H9 (cell line): ENCODE data around the gene SLC24A4. TPM values are rescaled to one million over a fixed set of nuclear protein-coding genes. Genes with fewer than 3 reads are reported as not detected.

Experiments
- DNase-seq: peaks from one replicate; pipeline ENCODE4 v3.0.0-alpha.2; 2017
- H2AFZ ChIP-seq: one replicate; pipeline ENCODE4 v1.6.1; 2013; ENCODE audit warnings: mild to moderate bottlenecking, low read length, control low read depth, moderate library complexity
- H2AK5ac ChIP-seq: 2 replicates; pipeline ENCODE4 v1.6.1; 2013; ENCODE audit warnings: low read length, control low read depth, mixed read lengths; ENCODE audit not compliant: insufficient read length
- H2BK120ac ChIP-seq: one replicate; pipeline ENCODE4 v1.6.1; 2013; ENCODE audit warnings: low read depth, mild to moderate bottlenecking, low read length, control low read depth, inconsistent platforms; ENCODE audit not compliant: poor library complexity, severe bottlenecking
- H2BK12ac ChIP-seq: 2 replicates; pipeline ENCODE4 v1.6.1; 2013; ENCODE audit warnings: low read length, control low read depth, mixed read lengths, low read depth; ENCODE audit not compliant: insufficient read length
- H2BK15ac ChIP-seq: 2 replicates; pipeline ENCODE4 v1.6.1; 2013; ENCODE audit warnings: low read depth, low read length, control low read depth
- H2BK20ac ChIP-seq: one replicate; pipeline ENCODE4 v1.6.1; 2013; ENCODE audit warnings: low read depth, mild to moderate bottlenecking, low read length, control low read depth, inconsistent platforms; ENCODE audit not compliant: poor library complexity, severe bottlenecking
- H2BK5ac ChIP-seq: 2 replicates; pipeline ENCODE4 v1.6.1; 2013; ENCODE audit warnings: low read length, control low read depth, mixed read lengths; ENCODE audit not compliant: insufficient read length
- H3K14ac ChIP-seq: 2 replicates; pipeline ENCODE4 v1.6.1; 2013; ENCODE audit warnings: low read length, control low read depth; ENCODE audit not compliant: insufficient read depth
- H3K18ac ChIP-seq: 2 replicates; pipeline ENCODE4 v1.6.1; 2013; ENCODE audit warnings: low read depth, mild to moderate bottlenecking, mixed read lengths, low read length, control low read depth; ENCODE audit not compliant: insufficient read length
- H3K23ac ChIP-seq: 2 replicates; pipeline ENCODE4 v1.6.1; 2013; ENCODE audit warnings: low read length, control low read depth, mixed read lengths, low read depth; ENCODE audit not compliant: insufficient read length
- H3K23me2 ChIP-seq: 2 replicates; pipeline ENCODE4 v1.6.1; 2013; ENCODE audit warnings: low read depth, mild to moderate bottlenecking, mixed read lengths, low read length, control low read depth; ENCODE audit not compliant: insufficient read length, poor library complexity, severe bottlenecking
- H3K27ac ChIP-seq: 2 replicates; pipeline ENCODE4 v1.5.1; 2013; ENCODE audit warnings: low read length, control low read depth, mixed read lengths, low read depth; ENCODE audit not compliant: insufficient read length
- H3K27me3 ChIP-seq: 2 replicates; pipeline ENCODE4 v1.6.1; 2013; ENCODE audit warnings: low read length, control low read depth, inconsistent platforms; ENCODE audit not compliant: insufficient read depth
- H3K4ac ChIP-seq: 2 replicates; pipeline ENCODE4 v1.6.1; 2013; ENCODE audit warnings: low read depth, mild to moderate bottlenecking, control low read depth, inconsistent platforms, low read length, moderate library complexity
- H3K4me1 ChIP-seq: 2 replicates; pipeline ENCODE4 v1.6.1; 2013; ENCODE audit warnings: low read length, control low read depth, inconsistent platforms; ENCODE audit not compliant: insufficient read depth
- H3K4me2 ChIP-seq: 2 replicates; pipeline ENCODE4 v1.6.1; 2013; ENCODE audit warnings: low read length, control low read depth, mixed read lengths; ENCODE audit not compliant: insufficient read length, insufficient read depth
- H3K56ac ChIP-seq: 2 replicates; pipeline ENCODE4 v1.6.1; 2013; ENCODE audit warnings: low read depth, mild to moderate bottlenecking, mixed read lengths, low read length, control low read depth; ENCODE audit not compliant: insufficient read length
- H3K79me1 ChIP-seq: 2 replicates; pipeline ENCODE4 v1.6.1; 2013; ENCODE audit warnings: low read depth, mild to moderate bottlenecking, moderate library complexity, low read length, control low read depth, inconsistent platforms; ENCODE audit not compliant: insufficient read depth, poor library complexity, severe bottlenecking
- H3K79me2 ChIP-seq: 2 replicates; pipeline ENCODE4 v1.6.1; 2013; ENCODE audit warnings: low read length, control low read depth, inconsistent platforms; ENCODE audit not compliant: insufficient read depth
- H3K9ac ChIP-seq: 2 replicates; pipeline ENCODE4 v1.6.1; 2013; ENCODE audit warnings: low read length, control low read depth, mixed read lengths; ENCODE audit not compliant: insufficient read length; ENCODE audit errors: extremely low read depth
- H3K9me3 ChIP-seq: one replicate; pipeline ENCODE4 v1.6.1; 2013; ENCODE audit warnings: low read depth, low read length, inconsistent platforms; ENCODE audit not compliant: control insufficient read depth
- H3T11ph ChIP-seq: one replicate; pipeline ENCODE4 v1.6.1; 2013; ENCODE audit warnings: mild to moderate bottlenecking, low read length, control low read depth, inconsistent platforms
- H4K20me1 ChIP-seq: one replicate; pipeline ENCODE4 v1.6.1; 2013; ENCODE audit not compliant: control insufficient read depth, insufficient read length, insufficient read depth
- H4K5ac ChIP-seq: 2 replicates; pipeline ENCODE4 v1.6.1; 2013; ENCODE audit warnings: low read depth, mild to moderate bottlenecking, mixed read lengths, low read length, control low read depth; ENCODE audit not compliant: insufficient read length
- H4K8ac ChIP-seq: replicated peaks from 2 replicates; pipeline ENCODE4 v1.6.1; 2013; ENCODE audit warnings: low read length, control low read depth, mixed read lengths, low read depth; ENCODE audit not compliant: insufficient read length
- H4K91ac ChIP-seq: 2 replicates; pipeline ENCODE4 v1.6.1; 2013; ENCODE audit warnings: low read depth, mild to moderate bottlenecking, moderate library complexity, mixed read lengths, low read length, control low read depth; ENCODE audit not compliant: insufficient read length
- H3K27ac Mint-ChIP-seq, 3 experiments: 2 replicates in 2 of 3; 3 replicates in 1 of 3; pipeline ENCODE4 v1.8.0; 2020 to 2021; ENCODE audit warnings: mixed read lengths in 3 of 3, mild to moderate bottlenecking in 1 of 3, moderate library complexity in 1 of 3
- H3K27me3 Mint-ChIP-seq: 2 replicates; pipeline ENCODE4 v1.8.0; 2021; ENCODE audit warnings: low read depth, mild to moderate bottlenecking, moderate library complexity, mixed read lengths
- H3K36me3 Mint-ChIP-seq, 3 experiments: 2 replicates in 2 of 3; 3 replicates in 1 of 3; pipeline ENCODE4 v1.8.0; 2020 to 2021; ENCODE audit warnings: low read depth in 3 of 3, mixed read lengths in 3 of 3; ENCODE audit not compliant: insufficient read depth in 1 of 3
- H3K4me1 Mint-ChIP-seq, 2 experiments: 2 replicates each; pipeline ENCODE4 v1.8.0; 2020; ENCODE audit warnings: mixed read lengths in 2 of 2
- H3K4me3 Mint-ChIP-seq, 2 experiments: 2 replicates in 1 of 2; 3 replicates in 1 of 2; pipeline ENCODE4 v1.8.0; 2020 to 2021; ENCODE audit warnings: mild to moderate bottlenecking in 2 of 2, mixed read lengths in 2 of 2, moderate library complexity in 1 of 2
- H3K9me3 Mint-ChIP-seq, 2 experiments: 2 replicates in 1 of 2; 3 replicates in 1 of 2; pipeline ENCODE4 v1.8.0; 2020; ENCODE audit warnings: mild to moderate bottlenecking in 2 of 2, mixed read lengths in 2 of 2, moderate library complexity in 1 of 2
- CTCF ChIP-seq: fragments of 200-600 bp; sonication (generic); conservative IDR thresholded peaks from 3 replicates; pipeline ENCODE4 v1.8.0; 2021; ENCODE audit warnings: antibody characterized with exemption, mild to moderate bottlenecking
- WGBS: extraction: QIAGEN DNeasy Blood & Tissue Kit; methylation state at CpG from one replicate; pipeline ENCODE4 v1.1.7; 2013; ENCODE audit warnings: missing lambda C conversion rate, low lambda C conversion rate, mixed read lengths; ENCODE audit not compliant: insufficient read length; ENCODE audit errors: extremely low coverage; 5-methylcytosine and 5-hydroxymethylcytosine counted together
- total RNA-seq: library from RNA; stranded (reverse); gene quantifications from 2 replicates; pipeline ENCODE4 v1.2.1, GENCODE V29; 2021

SLC24A4 gene
- total RNA-seq, 1 experiment from 2014 or later, result 0.24 TPM

DNA sequence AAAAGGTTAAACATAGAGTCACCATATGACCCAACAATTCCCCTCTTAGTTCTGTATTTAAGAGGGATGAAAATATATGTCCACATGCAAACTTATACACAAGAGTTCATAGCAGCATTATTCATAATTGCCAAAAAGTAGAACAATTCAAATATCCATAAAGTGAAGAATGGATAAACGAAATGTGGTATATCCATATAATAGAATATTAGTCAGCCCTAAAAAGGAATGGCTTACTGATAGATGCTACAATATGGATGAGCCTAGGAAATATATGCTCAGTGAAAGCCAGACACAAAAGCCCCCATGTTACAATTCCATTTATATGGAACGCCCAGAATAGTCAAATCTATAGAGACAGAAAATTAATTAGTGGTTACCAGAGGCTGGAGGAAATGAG lies 146.6 kb downstream of the SLC24A4 start:
- Histone ChIP-seq H3K9me3 (no peaks in the 10 kb centered on the region), H3T11ph (no peak overlapping the region)

More for the DNA sequence above, 146.6 kb downstream of the SLC24A4 start:
- no peak for DNase-seq
- Histone ChIP-seq H4K8ac (no peak overlapping the region), H3K27ac (no peak overlapping the region), H2BK15ac (no peak overlapping the region), H3K56ac (no peak overlapping the region), H3K4ac (no peak overlapping the region), H3K18ac (no peak overlapping the region), H2AFZ (no peak overlapping the region), H3K27me3 (no peaks in the 10 kb centered on the region), H2BK20ac (no peak overlapping the region), H3K4me2 (no peak overlapping the region), H2AK5ac (no peak overlapping the region), H3K79me1 (no peaks in the 10 kb centered on the region), H4K91ac (no peak overlapping the region), H4K20me1 (no peaks in the 10 kb centered on the region), H3K23ac (no peak overlapping the region), H2BK12ac (no peak overlapping the region), H2BK120ac (no peak overlapping the region), H3K4me1 (peaks cover 11% of the 10 kb centered on the region), H4K5ac (no peak overlapping the region), H3K14ac (no peak overlapping the region), H3K23me2 (no peaks in the 10 kb centered on the region), H3K79me2 (no peaks in the 10 kb centered on the region), H2BK5ac (no peak overlapping the region), H3K9ac (no peak overlapping the region)
- Mint-ChIP-seq H3K4me3 (no peak overlapping the region), H3K27ac (no peak overlapping the region), H3K9me3 (peaks cover 15 to 17% of the 10 kb centered on the region in 2 experiments), H3K36me3 (peaks cover 0 to 14% (median 0%) of the 10 kb centered on the region in 3 experiments; a peak in 4 of 7 replicates), H3K27me3 (peaks cover 6% of the 10 kb centered on the region), H3K4me1 (peaks cover 39 to 43% of the 10 kb centered on the region in 2 experiments)
- TF ChIP-seq CTCF, result no peak
- no CpG with 5 or more reads among the region's 2 CpGs for WGBS
